HEK293T (cell line): ENCODE results near the gene RBM3.

Source experiments
- CTCF ChIA-PET: fragments of 350-600 bp; formaldehyde crosslinking; extraction: SDS; loops from one replicate; lab custom pipeline; 2021; ENCODE audit warnings: antibody characterized with exemption, inconsistent platforms; lab: Yijun Ruan, JAX
- POLR2A ChIA-PET: fragments of 350-600 bp; formaldehyde crosslinking; extraction: SDS; loops from one replicate; lab custom pipeline; 2020; ENCODE audit warnings: antibody characterized with exemption, inconsistent platforms; lab: Yijun Ruan, JAX
- DNase-seq: peaks from one replicate; pipeline ENCODE4 v3.0.0; 2012; ENCODE audit warnings: mixed read lengths; ENCODE audit errors: extremely low spot score
- BHLHE40 ChIP-seq: fragments of 450-650 bp; IDR thresholded peaks from 2 replicates; pipeline ENCODE4 v1.6.1; 2016; ENCODE audit warnings: mild to moderate bottlenecking, moderate library complexity, borderline replicate concordance
- ELF4 ChIP-seq: fragments of 450-650 bp; IDR thresholded peaks from 2 replicates; pipeline ENCODE4 v1.6.1; 2017; ENCODE audit warnings: antibody characterized with exemption
- FOXA1 ChIP-seq: fragments of 450-650 bp; IDR thresholded peaks from 2 replicates; pipeline ENCODE4 v1.6.1; 2016; ENCODE audit warnings: mild to moderate bottlenecking
- FOXK2 ChIP-seq: fragments of 450-650 bp; IDR thresholded peaks from 2 replicates; pipeline ENCODE4 v1.6.1; 2016; ENCODE audit warnings: mild to moderate bottlenecking
- FOXM1 ChIP-seq: fragments of 450-650 bp; IDR thresholded peaks from 2 replicates; pipeline ENCODE4 v1.6.1; 2017; ENCODE audit warnings: mild to moderate bottlenecking, borderline replicate concordance
- HDGF ChIP-seq: fragments of 450-650 bp; IDR thresholded peaks from 2 replicates; pipeline ENCODE4 v1.6.1; 2017; ENCODE audit warnings: antibody characterized with exemption, borderline replicate concordance
- L3MBTL2 ChIP-seq: fragments of 450-650 bp; conservative IDR thresholded peaks from 2 replicates; pipeline ENCODE4 v1.6.1; 2016; ENCODE audit warnings: mild to moderate bottlenecking
- NFRKB ChIP-seq: fragments of 450-650 bp; IDR thresholded peaks from 2 replicates; pipeline ENCODE4 v1.6.1; 2016; ENCODE audit warnings: mild to moderate bottlenecking, moderate library complexity
- PKNOX1 ChIP-seq: fragments of 450-650 bp; IDR thresholded peaks from 2 replicates; pipeline ENCODE4 v1.6.1; 2016
- SP1 ChIP-seq: fragments of 450-650 bp; IDR thresholded peaks from 2 replicates; pipeline ENCODE4 v1.6.1; 2017
- SUZ12 ChIP-seq: fragments of 450-650 bp; IDR thresholded peaks from 2 replicates; pipeline ENCODE4 v1.6.1; 2016; ENCODE audit warnings: mild to moderate bottlenecking
- TARDBP ChIP-seq: fragments of 450-650 bp; IDR thresholded peaks from 2 replicates; pipeline ENCODE4 v1.6.1; 2016
- ZNF384 ChIP-seq: fragments of 450-650 bp; IDR thresholded peaks from 2 replicates; pipeline ENCODE4 v1.6.1; 2016

Gene RBM3

GRCh38 chrX:48617542-48618340 is 43.5 kb downstream of the RBM3 start:
- POLR2A ChIA-PET = no interaction called here
- CTCF ChIA-PET = no interaction called here

DNA sequence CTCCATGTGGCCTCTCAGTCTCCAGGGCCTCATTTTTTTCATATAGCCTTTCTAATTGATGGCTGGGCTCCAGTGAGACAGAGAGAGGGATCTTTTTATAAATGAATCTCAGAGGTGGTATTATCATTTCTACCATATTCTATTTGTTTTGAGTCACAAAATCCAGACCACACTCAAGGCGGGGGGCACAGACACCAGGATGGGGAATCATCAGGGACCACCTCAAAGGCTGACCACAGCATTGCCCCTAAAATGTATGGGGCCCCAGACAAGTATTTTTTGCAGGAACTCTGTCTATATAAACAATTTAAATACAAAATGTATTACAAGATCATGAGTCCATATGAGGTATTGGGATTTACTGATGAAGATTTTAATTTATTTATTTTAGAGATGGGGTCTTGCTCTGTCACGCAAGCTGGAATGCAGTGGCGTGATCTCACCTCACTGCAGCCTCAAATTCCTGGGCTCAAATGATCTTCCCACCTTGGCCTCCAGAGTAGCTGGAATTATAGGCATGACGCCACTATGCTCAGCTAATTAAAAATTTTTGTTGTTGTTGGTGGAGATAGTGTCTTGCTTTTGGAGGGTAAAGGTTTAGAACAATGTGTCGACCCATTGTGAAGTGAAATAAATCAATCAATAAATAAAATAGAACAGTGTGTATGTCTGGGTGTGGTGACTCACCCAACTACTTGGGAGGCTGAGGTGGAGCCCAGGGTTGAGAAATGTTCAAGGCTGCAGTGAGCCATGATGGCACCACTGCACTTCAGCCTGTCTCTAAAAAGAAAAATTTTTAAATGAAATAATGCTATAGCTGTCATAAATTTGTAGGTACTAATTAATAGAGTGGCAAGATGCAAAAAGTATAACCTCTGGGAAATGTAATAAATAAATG is 52.4 kb downstream of the RBM3 start:
- no peak for TF ChIP-seq ELF4
- no peak for TF ChIP-seq BHLHE40
- TF ChIP-seq NFRKB = no peak
- TF ChIP-seq FOXA1 = no peak
- no peak for DNase-seq
- ChIA-PET POLR2A (no interaction called here), CTCF (no interaction called here)

More at GRCh38 chrX:48617542-48618340, 43.5 kb downstream of the RBM3 start:
- TF ChIP-seq ZNF384 (no peak), ELF4 (no peak), SUZ12 (no peak), FOXK2 (no peak), L3MBTL2 (no peak), PKNOX1 (no peak), FOXM1 (no peak), NFRKB (no peak), HDGF (no peak), SP1 (no peak), TARDBP (no peak), BHLHE40 (no peak)
- DNase-seq = no peak
